ENCODE results near the gene ZNF407.

GRCh38 chr18:74946646-74947375 lies 349.1 kb downstream of the ZNF407 start:
- TF ChIP-seq CTCF (IDR thresholded peaks at IDR 0.05): no peak
- TF ChIP-seq POLR2A (IDR thresholded peaks at IDR 0.05): no peak

Data from heart left ventricle (tissue), 13 donors.